Measurements from ENCODE around the gene UMODL1.

UMODL1 gene

GRCh38 chr21:42081138-42081537, 10.0 kb downstream of the UMODL1 start:
- H3K27ac ChIP-seq (ENCODE audit: low read length): no peak overlapping the region
- no peaks in the 10 kb centered on the region for H3K27me3 ChIP-seq (ENCODE audit: insufficient read depth, low read length, poor library complexity)
- no peaks in the 10 kb centered on the region for H4K20me1 ChIP-seq (ENCODE audit: insufficient read depth, low read length)
- no peak overlapping the region for H3K4me3 ChIP-seq (ENCODE audit: low read depth in 1 of 2, low read length in 2 of 2)
- DNase-seq (no peak), ATAC-seq (ENCODE audit: insufficient read depth, low read depth) (no peak)
- H2AFZ ChIP-seq (ENCODE audit: low read depth, low read length): no peak overlapping the region
- H3K4me1 ChIP-seq (ENCODE audit: insufficient read depth, low read length): no peaks in the 10 kb centered on the region
- H3K9me3 ChIP-seq (ENCODE audit: insufficient read depth, low read length, severe bottlenecking): no peaks in the 10 kb centered on the region
- TF ChIP-seq EZH2 (IDR thresholded peaks at IDR 0.05; ENCODE audit: borderline replicate concordance, low read depth, low read length, severe bottlenecking) (no peak), CTCF (IDR thresholded peaks at IDR 0.05; ENCODE audit: borderline replicate concordance, extremely low read depth, low read length, poor library complexity, severe bottlenecking) (no peak)
- H3K79me2 ChIP-seq (ENCODE audit: insufficient read depth, low read length): no peaks in the 10 kb centered on the region
- no peak overlapping the region for H3K9ac ChIP-seq (ENCODE audit: low read depth, low read length)
- no peaks in the 10 kb centered on the region for H3K36me3 ChIP-seq (ENCODE audit: insufficient read depth, low read length)
- H3K4me2 ChIP-seq (ENCODE audit: insufficient read depth, low read length): no peak overlapping the region

- H3K4me2 ChIP-seq (ENCODE audit: insufficient read depth, low read length): no peak overlapping the region
- H3K36me3 ChIP-seq (ENCODE audit: insufficient read depth, low read length): no peaks in the 10 kb centered on the region
- no peaks in the 10 kb centered on the region for H3K4me1 ChIP-seq (ENCODE audit: insufficient read depth, low read length)
- no peak for TF ChIP-seq EZH2 (IDR thresholded peaks at IDR 0.05; ENCODE audit: borderline replicate concordance, low read depth, low read length, severe bottlenecking)
- TF ChIP-seq CTCF (IDR thresholded peaks at IDR 0.05; ENCODE audit: borderline replicate concordance, extremely low read depth, low read length, poor library complexity, severe bottlenecking): no peak
- DNase-seq (no peak), ATAC-seq (ENCODE audit: insufficient read depth, low read depth) (no peak)
- H3K9me3 ChIP-seq (ENCODE audit: insufficient read depth, low read length, severe bottlenecking): no peaks in the 10 kb centered on the region
- H3K27me3 ChIP-seq (ENCODE audit: insufficient read depth, low read length, poor library complexity): no peaks in the 10 kb centered on the region
- H3K9ac ChIP-seq (ENCODE audit: low read depth, low read length): no peak overlapping the region
- H3K79me2 ChIP-seq (ENCODE audit: insufficient read depth, low read length): no peaks in the 10 kb centered on the region
- no peaks in the 10 kb centered on the region for H4K20me1 ChIP-seq (ENCODE audit: insufficient read depth, low read length)
- H2AFZ ChIP-seq (ENCODE audit: low read depth, low read length): no peak overlapping the region
- H3K27ac ChIP-seq (ENCODE audit: low read length): no peak overlapping the region
- no peak overlapping the region for H3K4me3 ChIP-seq (ENCODE audit: low read depth in 1 of 2, low read length in 2 of 2)
Observed at GRCh38 chr21:42081931-42082381, 10.8 kb downstream of the UMODL1 start.

- Histone ChIP-seq H3K4me1 (ENCODE audit: insufficient read depth, low read length) (no peaks in the 10 kb centered on the region), H2AFZ (ENCODE audit: low read depth, low read length) (no peak overlapping the region)
Observed at GRCh38 chr21:42082501-42083360, 11.6 kb downstream of the UMODL1 start.

More at GRCh38 chr21:42082501-42083360, 11.6 kb downstream of the UMODL1 start:
- no peaks in the 10 kb centered on the region for H3K27me3 ChIP-seq (ENCODE audit: insufficient read depth, low read length, poor library complexity)
- no peak overlapping the region for H3K4me3 ChIP-seq (ENCODE audit: low read depth in 1 of 2, low read length in 2 of 2)
- H4K20me1 ChIP-seq (ENCODE audit: insufficient read depth, low read length): no peaks in the 10 kb centered on the region
- no peak for ATAC-seq (ENCODE audit: insufficient read depth, low read depth)
- no peaks in the 10 kb centered on the region for H3K36me3 ChIP-seq (ENCODE audit: insufficient read depth, low read length)
- no peaks in the 10 kb centered on the region for H3K79me2 ChIP-seq (ENCODE audit: insufficient read depth, low read length)
- H3K4me2 ChIP-seq (ENCODE audit: insufficient read depth, low read length): no peak overlapping the region
- H3K9me3 ChIP-seq (ENCODE audit: insufficient read depth, low read length, severe bottlenecking): no peaks in the 10 kb centered on the region
- no peak for DNase-seq
- H3K9ac ChIP-seq (ENCODE audit: low read depth, low read length): no peak overlapping the region
- no peak overlapping the region for H3K27ac ChIP-seq (ENCODE audit: low read length)
- TF ChIP-seq CTCF (IDR thresholded peaks at IDR 0.05; ENCODE audit: borderline replicate concordance, extremely low read depth, low read length, poor library complexity, severe bottlenecking) (no peak), EZH2 (IDR thresholded peaks at IDR 0.05; ENCODE audit: borderline replicate concordance, low read depth, low read length, severe bottlenecking) (no peak)
